Caco-2 (cell line): ENCODE measurements around the gene STX8. TPM values are rescaled to one million over a fixed set of nuclear protein-coding genes. Genes with fewer than 3 reads are reported as not detected.

Experiments
- BruUV-seq: library from RNA; stranded (reverse); fragments of 400-500 nt; replicated peaks from 2 replicates; lab custom pipeline; 2021; lab: Mats Ljungman, UMichigan
- CTCF ChIA-PET: fragments of 300-600 bp; sonication (Branson Sonifier 250); formaldehyde crosslinking; loops from one replicate; lab custom pipeline; 2022; ENCODE audit warnings: antibody characterized with exemption; lab: Charles Lee
- POLR2A ChIA-PET: fragments of 300-600 bp; sonication (Branson Sonifier 250); formaldehyde crosslinking; loops from one replicate; lab custom pipeline; 2022; ENCODE audit warnings: antibody characterized with exemption; lab: Charles Lee
- DNase-seq, 2 experiments: peaks; one replicate each; pipeline versions ENCODE4 v3.0.0 to v3.0.0-alpha.2; 2020 to 2022
- H3K27me3 ChIP-seq: replicated peaks from 2 replicates; pipeline ENCODE4 v1.6.0; 2011; ENCODE audit warnings: low read length; ENCODE audit not compliant: control insufficient read depth, insufficient read depth
- H3K36me3 ChIP-seq: 2 replicates; pipeline ENCODE4 v1.5.1; 2011; ENCODE audit warnings: low read length; ENCODE audit not compliant: control insufficient read depth, insufficient read depth
- H3K4me1 ChIP-seq: fragments of 250-450 bp; sonication (Bioruptor Pico); 2 replicates; pipeline ENCODE4 v1.5.1; 2020; ENCODE audit warnings: mild to moderate bottlenecking
- H3K4me3 ChIP-seq: 2 replicates; pipeline ENCODE4 v1.5.1; 2011; ENCODE audit warnings: low read depth, mild to moderate bottlenecking, control low read depth, low read length
- H3K9me3 ChIP-seq: fragments of 250-450 bp; sonication (Bioruptor Pico); 2 replicates; pipeline ENCODE4 v1.5.1; 2020; ENCODE audit warnings: mild to moderate bottlenecking, moderate library complexity
- H3K27ac Mint-ChIP-seq: one replicate; pipeline ENCODE4 v1.8.0; 2022; ENCODE audit warnings: mixed read lengths; ENCODE audit not compliant: unreplicated experiment
- H3K27me3 Mint-ChIP-seq: one replicate; pipeline ENCODE4 v1.8.0; 2022; ENCODE audit warnings: mixed read lengths; ENCODE audit not compliant: insufficient read depth, unreplicated experiment
- H3K36me3 Mint-ChIP-seq: one replicate; pipeline ENCODE4 v1.8.0; 2022; ENCODE audit warnings: mild to moderate bottlenecking, mixed read lengths; ENCODE audit not compliant: insufficient read depth, unreplicated experiment
- H3K4me1 Mint-ChIP-seq: one replicate; pipeline ENCODE4 v1.8.0; 2022; ENCODE audit warnings: low read depth, mixed read lengths; ENCODE audit not compliant: unreplicated experiment
- H3K4me3 Mint-ChIP-seq: one replicate; pipeline ENCODE4 v1.8.0; 2022; ENCODE audit warnings: mild to moderate bottlenecking, moderate library complexity, mixed read lengths; ENCODE audit not compliant: unreplicated experiment
- H3K9me3 Mint-ChIP-seq: one replicate; pipeline ENCODE4 v1.8.0; 2022; ENCODE audit warnings: mixed read lengths; ENCODE audit not compliant: unreplicated experiment
- intact Hi-C: fragments of 100-400 bp; cut with micrococcal nuclease; formaldehyde crosslinking; loops from one replicate; pipeline ENCODE4 v1.10.0; 2022; ENCODE audit not compliant: unreplicated experiment
- total RNA-seq: library from RNA; stranded (reverse); gene quantifications from 2 replicates; pipeline ENCODE4 v1.2.3, GENCODE V29; 2022
- TF ChIP-seq, protein P1 (sequence below), 2 experiments: fragments of 200-600 bp in 1 of 2; IDR thresholded peaks; 1 replicate in 1 of 2; 2 replicates in 1 of 2; pipeline versions ENCODE4 v1.5.1 to v1.8.0; 2011 to 2022; ENCODE audit warnings: antibody characterized with exemption in 1 of 2, control low read depth in 1 of 2, inconsistent platforms in 1 of 2, low read depth in 1 of 2, low read length in 1 of 2, mild to moderate bottlenecking in 1 of 2, moderate library complexity in 1 of 2; ENCODE audit not compliant: insufficient read depth in 1 of 2, severe bottlenecking in 1 of 2, unreplicated experiment in 1 of 2

STX8 gene
- total RNA-seq, 1 experiment from 2014 or later, result 22.6 TPM

GRCh38 chr17:9234389-9234945 is 341.2 kb downstream of the STX8 start:
- Histone ChIP-seq H3K36me3 (no peaks in the 10 kb centered on the region), H3K4me1 (no peaks in the 10 kb centered on the region), H3K4me3 (no peak overlapping the region), H3K9me3 (no peaks in the 10 kb centered on the region), H3K27me3 (no peaks in the 10 kb centered on the region)
- Mint-ChIP-seq H3K4me3 (no peak overlapping the region), H3K27me3 (no peaks in the 10 kb centered on the region), H3K4me1 (no peaks in the 10 kb centered on the region), H3K36me3 (no peaks in the 10 kb centered on the region), H3K27ac (no peak overlapping the region), H3K9me3 (no peaks in the 10 kb centered on the region)
- no peak for DNase-seq
- intact Hi-C loops, result no loop called here
- CTCF ChIA-PET, result no interaction called here
- TF ChIP-seq, protein P1, sequence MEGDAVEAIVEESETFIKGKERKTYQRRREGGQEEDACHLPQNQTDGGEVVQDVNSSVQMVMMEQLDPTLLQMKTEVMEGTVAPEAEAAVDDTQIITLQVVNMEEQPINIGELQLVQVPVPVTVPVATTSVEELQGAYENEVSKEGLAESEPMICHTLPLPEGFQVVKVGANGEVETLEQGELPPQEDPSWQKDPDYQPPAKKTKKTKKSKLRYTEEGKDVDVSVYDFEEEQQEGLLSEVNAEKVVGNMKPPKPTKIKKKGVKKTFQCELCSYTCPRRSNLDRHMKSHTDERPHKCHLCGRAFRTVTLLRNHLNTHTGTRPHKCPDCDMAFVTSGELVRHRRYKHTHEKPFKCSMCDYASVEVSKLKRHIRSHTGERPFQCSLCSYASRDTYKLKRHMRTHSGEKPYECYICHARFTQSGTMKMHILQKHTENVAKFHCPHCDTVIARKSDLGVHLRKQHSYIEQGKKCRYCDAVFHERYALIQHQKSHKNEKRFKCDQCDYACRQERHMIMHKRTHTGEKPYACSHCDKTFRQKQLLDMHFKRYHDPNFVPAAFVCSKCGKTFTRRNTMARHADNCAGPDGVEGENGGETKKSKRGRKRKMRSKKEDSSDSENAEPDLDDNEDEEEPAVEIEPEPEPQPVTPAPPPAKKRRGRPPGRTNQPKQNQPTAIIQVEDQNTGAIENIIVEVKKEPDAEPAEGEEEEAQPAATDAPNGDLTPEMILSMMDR (IDR thresholded peaks at IDR 0.05; ENCODE audit: insufficient read depth in 1 of 2, low read depth in 1 of 2, low read length in 1 of 2, severe bottlenecking in 1 of 2, unreplicated experiment in 1 of 2), result no peak
- POLR2A ChIA-PET, result no interaction called here
- no TSS peak for BruUV-seq

- H3K27me3 Mint-ChIP-seq, result no peaks in the 10 kb centered on the region
- TF ChIP-seq, protein P1 (IDR thresholded peaks at IDR 0.05; ENCODE audit: insufficient read depth in 1 of 2, low read depth in 1 of 2, low read length in 1 of 2, severe bottlenecking in 1 of 2, unreplicated experiment in 1 of 2), result no peak
- Histone ChIP-seq H3K4me3 (no peak overlapping the region), H3K9me3 (no peaks in the 10 kb centered on the region), H3K4me1 (no peaks in the 10 kb centered on the region), H3K36me3 (no peaks in the 10 kb centered on the region), H3K27me3 (no peaks in the 10 kb centered on the region)
- no peaks in the 10 kb centered on the region for H3K4me1 Mint-ChIP-seq
- no peak overlapping the region for H3K4me3 Mint-ChIP-seq
- DNase-seq, result no peak
- no peaks in the 10 kb centered on the region for H3K9me3 Mint-ChIP-seq
- no peak overlapping the region for H3K27ac Mint-ChIP-seq
- ChIA-PET CTCF (no interaction called here), POLR2A (no interaction called here)
- H3K36me3 Mint-ChIP-seq, result no peaks in the 10 kb centered on the region
- intact Hi-C loops, result no loop called here
- BruUV-seq, result no TSS peak
These were observed 341.9 kb downstream of the STX8 start for GRCh38 chr17:9233761-9234160.

- H3K4me1 Mint-ChIP-seq, result no peaks in the 10 kb centered on the region
- no peaks in the 10 kb centered on the region for H3K36me3 Mint-ChIP-seq
- BruUV-seq, result no TSS peak
- CTCF ChIA-PET, result no interaction called here
- H3K4me3 ChIP-seq, result no peak overlapping the region
- H3K36me3 ChIP-seq, result no peaks in the 10 kb centered on the region
- no peaks in the 10 kb centered on the region for H3K27me3 ChIP-seq
- TF ChIP-seq, protein P1 (IDR thresholded peaks at IDR 0.05; ENCODE audit: insufficient read depth in 1 of 2, low read depth in 1 of 2, low read length in 1 of 2, severe bottlenecking in 1 of 2, unreplicated experiment in 1 of 2), result no peak
- H3K4me1 ChIP-seq, result no peaks in the 10 kb centered on the region
- no peak overlapping the region for H3K4me3 Mint-ChIP-seq
- no peaks in the 10 kb centered on the region for H3K27me3 Mint-ChIP-seq
- H3K9me3 Mint-ChIP-seq, result no peaks in the 10 kb centered on the region
- DNase-seq, result no peak
- H3K9me3 ChIP-seq, result no peaks in the 10 kb centered on the region
- intact Hi-C loops, result no loop called here
- POLR2A ChIA-PET, result no interaction called here
- H3K27ac Mint-ChIP-seq, result no peak overlapping the region
These were observed 342.4 kb downstream of the STX8 start for GRCh38 chr17:9233271-9233599.
